ENCODE measurements around the gene FGF3. TPM values are rescaled to one million over a fixed set of nuclear protein-coding genes. Genes with fewer than 3 reads are reported as not detected.

The FGF3 gene
- total RNA-seq, 5 donors from 2014 or later (not counting 1 experiment from before 2014, with no cell fraction given) = not detected

- Histone ChIP-seq H3K36me3 (ENCODE audit: control insufficient read depth in 2 of 2, extremely low read depth in 1 of 2, insufficient read depth in 1 of 2, low read length in 1 of 2) (no peaks in the 10 kb centered on the region), H3K4me3 (ENCODE audit: control insufficient read depth in 1 of 2, extremely low read depth in 1 of 2, low read length in 1 of 2) (no peak overlapping the region), H3K27ac (ENCODE audit: low read length) (no peak overlapping the region), H3K9me3 (no peaks in the 10 kb centered on the region), H3K4me1 (ENCODE audit: control insufficient read depth in 1 of 2, extremely low read depth in 1 of 2, insufficient read depth in 2 of 2, low read length in 2 of 2) (no peaks in the 10 kb centered on the region), H3K27me3 (replicated peaks in 1 of 2; ENCODE audit: control insufficient read depth in 2 of 2, extremely low read depth in 1 of 2, insufficient read depth in 2 of 2, low read length in 1 of 2) (peaks cover 0 to 32% of the 10 kb centered on the region in 2 experiments)
- DNase-seq = no peak
- CTCF ChIA-PET = no interaction called here
- POLR2A ChIA-PET = no interaction called here
- Mint-ChIP-seq H3K4me3 (no peak overlapping the region), H3K27me3 (peaks cover 14 to 23% of the 10 kb centered on the region in 2 donors), H3K9me3 (no peaks in the 10 kb centered on the region), H3K4me1 (no peaks in the 10 kb centered on the region), H3K36me3 (no peaks in the 10 kb centered on the region), H3K27ac (no peak overlapping the region)
- no peak for ATAC-seq (replicated peaks in 1 of 4)
- WGBS (ENCODE audit: insufficient coverage) = 74% methylated on average over 3 of the region's 8 CpGs
These were observed 6.7 kb upstream of the FGF3 start for GRCh38 chr11:69825941-69826340.

DNA sequence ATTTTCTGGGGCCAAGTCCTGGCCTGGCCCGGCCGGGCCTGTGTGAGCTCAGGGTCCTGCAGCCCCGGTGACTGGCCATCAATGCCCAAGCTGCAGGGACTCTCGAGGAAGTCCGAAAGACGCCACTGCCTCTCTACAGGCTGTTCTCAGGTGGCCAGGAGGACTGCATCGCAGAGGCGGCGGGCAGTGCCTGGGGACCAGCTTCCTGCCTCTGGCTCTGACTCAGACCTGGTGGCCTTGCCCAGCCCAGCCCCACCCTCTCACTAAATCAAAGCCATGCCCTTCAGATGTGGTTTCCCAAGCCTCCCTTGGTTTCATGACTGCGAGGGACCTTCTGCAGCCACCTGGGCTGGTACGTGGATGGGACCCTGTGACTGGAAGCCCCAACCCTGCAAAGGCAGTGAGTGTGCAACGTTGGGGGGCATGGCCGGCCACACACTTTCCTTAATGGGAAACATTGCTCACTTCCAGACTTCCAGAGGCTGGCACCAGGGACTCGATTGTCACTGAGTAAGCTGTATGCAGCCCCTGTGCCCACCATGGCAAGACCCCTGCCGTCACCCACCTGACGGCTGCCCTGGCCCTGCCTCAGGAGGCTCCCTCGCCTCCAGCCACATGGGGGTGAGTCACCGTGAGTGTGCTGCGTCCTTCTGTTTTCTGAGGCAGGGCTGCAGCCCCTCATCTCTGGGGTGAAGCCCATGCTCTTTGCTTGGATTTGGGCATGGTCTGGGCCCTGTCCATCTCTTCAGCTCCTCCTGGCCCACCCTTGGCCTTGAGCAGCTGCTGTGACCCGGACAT, 6.0 kb upstream of the FGF3 start:
- DNase-seq = no peak
- Mint-ChIP-seq H3K4me1 (no peaks in the 10 kb centered on the region), H3K9me3 (no peaks in the 10 kb centered on the region), H3K4me3 (no peak overlapping the region), H3K36me3 (no peaks in the 10 kb centered on the region), H3K27ac (no peak overlapping the region), H3K27me3 (peaks cover 19 to 30% of the 10 kb centered on the region in 2 donors)
- 62% methylated on average over 20 of the region's 20 CpGs for WGBS (ENCODE audit: insufficient coverage)
- ChIA-PET CTCF (no interaction called here), POLR2A (no interaction called here)
- H3K4me1 ChIP-seq (ENCODE audit: control insufficient read depth in 1 of 2, extremely low read depth in 1 of 2, insufficient read depth in 2 of 2, low read length in 2 of 2) = no peaks in the 10 kb centered on the region
- no peak overlapping the region for H3K4me3 ChIP-seq (ENCODE audit: control insufficient read depth in 1 of 2, extremely low read depth in 1 of 2, low read length in 1 of 2)
- H3K27ac ChIP-seq (ENCODE audit: low read length) = no peak overlapping the region
- no peaks in the 10 kb centered on the region for H3K9me3 ChIP-seq
- peaks cover 0 to 34% of the 10 kb centered on the region in 2 experiments for H3K27me3 ChIP-seq (replicated peaks in 1 of 2; ENCODE audit: control insufficient read depth in 2 of 2, extremely low read depth in 1 of 2, insufficient read depth in 2 of 2, low read length in 1 of 2)
- ATAC-seq (replicated peaks in 1 of 4) = no peak
- no peaks in the 10 kb centered on the region for H3K36me3 ChIP-seq (ENCODE audit: control insufficient read depth in 2 of 2, extremely low read depth in 1 of 2, insufficient read depth in 1 of 2, low read length in 1 of 2)

GRCh38 chr11:69823641-69824265, 4.5 kb upstream of the FGF3 start:
- H3K4me1 Mint-ChIP-seq = no peaks in the 10 kb centered on the region
- no peaks in the 10 kb centered on the region for H3K36me3 Mint-ChIP-seq
- CTCF ChIA-PET = no interaction called here
- H3K4me1 ChIP-seq (ENCODE audit: control insufficient read depth in 1 of 2, extremely low read depth in 1 of 2, insufficient read depth in 2 of 2, low read length in 2 of 2) = no peaks in the 10 kb centered on the region
- no peak overlapping the region for H3K4me3 ChIP-seq (ENCODE audit: control insufficient read depth in 1 of 2, extremely low read depth in 1 of 2, low read length in 1 of 2)
- no peak overlapping the region for H3K27ac ChIP-seq (ENCODE audit: low read length)
- H3K27me3 ChIP-seq (replicated peaks in 1 of 2; ENCODE audit: control insufficient read depth in 2 of 2, extremely low read depth in 1 of 2, insufficient read depth in 2 of 2, low read length in 1 of 2) = peaks cover 0 to 44% of the 10 kb centered on the region in 2 experiments
- H3K9me3 ChIP-seq = no peaks in the 10 kb centered on the region
- no peak overlapping the region for H3K27ac Mint-ChIP-seq
- H3K36me3 ChIP-seq (ENCODE audit: control insufficient read depth in 2 of 2, extremely low read depth in 1 of 2, insufficient read depth in 1 of 2, low read length in 1 of 2) = no peaks in the 10 kb centered on the region
- H3K9me3 Mint-ChIP-seq = no peaks in the 10 kb centered on the region
- 59% methylated on average over 3 of the region's 6 CpGs for WGBS (ENCODE audit: insufficient coverage)
- no peak overlapping the region for H3K4me3 Mint-ChIP-seq
- DNase-seq (no peak), ATAC-seq (replicated peaks in 1 of 4) (no peak)
- POLR2A ChIA-PET = no interaction called here
- peaks cover 25 to 36% of the 10 kb centered on the region in 2 donors for H3K27me3 Mint-ChIP-seq

DNA sequence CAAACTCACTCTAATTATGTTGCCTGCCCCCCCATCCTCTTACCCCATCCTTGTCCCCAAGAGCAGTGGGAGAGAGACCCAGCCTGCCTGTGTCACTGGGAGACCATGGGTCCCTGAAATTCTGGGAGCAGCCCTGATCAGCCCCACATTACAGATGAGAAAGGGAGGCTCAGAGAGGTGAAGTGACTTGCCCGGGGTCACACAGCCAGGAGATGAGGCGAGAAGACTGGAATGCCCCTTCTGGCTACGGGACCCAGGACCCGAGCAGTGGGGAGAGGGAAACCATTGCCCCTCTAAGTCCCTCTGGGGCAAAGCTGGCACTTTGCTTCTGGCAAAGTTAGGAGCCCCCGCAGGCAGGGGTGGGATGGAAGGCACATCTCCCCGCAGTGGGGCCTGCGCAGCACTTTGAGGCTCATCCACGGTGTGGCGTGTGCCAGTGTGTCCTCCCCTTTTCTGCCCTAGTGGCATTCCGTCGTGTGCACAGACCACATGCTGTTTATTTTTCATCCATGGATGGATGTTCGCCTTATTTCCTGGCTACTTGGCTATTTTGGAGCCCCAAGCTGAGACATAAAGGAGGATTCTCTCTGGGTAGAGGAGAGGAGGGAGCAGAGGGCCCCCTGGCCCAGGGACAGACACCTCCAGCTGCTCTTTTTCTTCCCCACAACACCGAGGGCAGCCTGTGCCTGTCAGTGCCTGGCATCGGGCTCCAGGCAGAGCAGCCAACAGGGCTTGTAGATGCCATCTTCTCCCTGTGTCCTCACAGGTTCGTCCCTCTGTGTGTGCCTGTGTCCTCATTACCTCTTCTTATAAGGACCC, 3.7 kb upstream of the FGF3 start:
- POLR2A ChIA-PET = no interaction called here
- no peaks in the 10 kb centered on the region for H3K9me3 ChIP-seq
- ATAC-seq (replicated peaks in 1 of 4) = no peak

GRCh38 chr11:69821511-69822040, 2.4 kb upstream of the FGF3 start:
- H3K9me3 Mint-ChIP-seq = no peaks in the 10 kb centered on the region
- ATAC-seq (replicated peaks in 1 of 4) (no peak), DNase-seq (no peak)
- Histone ChIP-seq H3K27me3 (replicated peaks in 1 of 2; ENCODE audit: control insufficient read depth in 2 of 2, extremely low read depth in 1 of 2, insufficient read depth in 2 of 2, low read length in 1 of 2) (peaks cover 0 to 58% of the 10 kb centered on the region in 2 experiments), H3K36me3 (ENCODE audit: control insufficient read depth in 2 of 2, extremely low read depth in 1 of 2, insufficient read depth in 1 of 2, low read length in 1 of 2) (no peaks in the 10 kb centered on the region), H3K9me3 (no peaks in the 10 kb centered on the region), H3K27ac (ENCODE audit: low read length) (no peak overlapping the region), H3K4me3 (ENCODE audit: control insufficient read depth in 1 of 2, extremely low read depth in 1 of 2, low read length in 1 of 2) (no peak overlapping the region), H3K4me1 (ENCODE audit: control insufficient read depth in 1 of 2, extremely low read depth in 1 of 2, insufficient read depth in 2 of 2, low read length in 2 of 2) (peaks cover 0 to 7% of the 10 kb centered on the region in 2 experiments)
- no peak overlapping the region for H3K4me3 Mint-ChIP-seq
- H3K27ac Mint-ChIP-seq = no peak overlapping the region
- H3K36me3 Mint-ChIP-seq = no peaks in the 10 kb centered on the region
- 79% methylated on average over 17 of the region's 17 CpGs for WGBS (ENCODE audit: insufficient coverage)
- ChIA-PET POLR2A (no interaction called here), CTCF (interaction anchor here in 1 of 2 donors (0.5 kb wide), 1 partner anchor 11 kb away, joined by 6 read pairs; no protein-coding TSS in a partner anchor)
- no peaks in the 10 kb centered on the region for H3K4me1 Mint-ChIP-seq
- peaks cover 25 to 39% of the 10 kb centered on the region in 2 donors for H3K27me3 Mint-ChIP-seq

More for the DNA sequence above, 3.7 kb upstream of the FGF3 start:
- Mint-ChIP-seq H3K4me3 (no peak overlapping the region), H3K27ac (no peak overlapping the region), H3K9me3 (no peaks in the 10 kb centered on the region), H3K4me1 (no peaks in the 10 kb centered on the region), H3K36me3 (no peaks in the 10 kb centered on the region), H3K27me3 (peaks cover 25 to 36% of the 10 kb centered on the region in 2 donors)
- Histone ChIP-seq H3K36me3 (ENCODE audit: control insufficient read depth in 2 of 2, extremely low read depth in 1 of 2, insufficient read depth in 1 of 2, low read length in 1 of 2) (no peaks in the 10 kb centered on the region), H3K4me3 (ENCODE audit: control insufficient read depth in 1 of 2, extremely low read depth in 1 of 2, low read length in 1 of 2) (no peak overlapping the region), H3K27me3 (replicated peaks in 1 of 2; ENCODE audit: control insufficient read depth in 2 of 2, extremely low read depth in 1 of 2, insufficient read depth in 2 of 2, low read length in 1 of 2) (peaks cover 0 to 47% of the 10 kb centered on the region in 2 experiments), H3K27ac (ENCODE audit: low read length) (no peak overlapping the region), H3K4me1 (ENCODE audit: control insufficient read depth in 1 of 2, extremely low read depth in 1 of 2, insufficient read depth in 2 of 2, low read length in 2 of 2) (peaks cover 0 to under 1% of the 10 kb centered on the region in 2 experiments)
- no peak for DNase-seq
- 80% methylated on average over 12 of the region's 15 CpGs for WGBS (ENCODE audit: insufficient coverage)
- CTCF ChIA-PET = no interaction called here

- peaks cover 20 to 48% of the 10 kb centered on the region in 2 donors for H3K27me3 Mint-ChIP-seq
These were observed 1.2 kb upstream of the FGF3 start for GRCh38 chr11:69820441-69820840.

More at GRCh38 chr11:69820441-69820840, 1.2 kb upstream of the FGF3 start:
- H3K27ac Mint-ChIP-seq = no peak overlapping the region
- H3K4me3 Mint-ChIP-seq = no peak overlapping the region
- ChIA-PET CTCF (no interaction called here), POLR2A (no interaction called here)
- H3K4me3 ChIP-seq (ENCODE audit: control insufficient read depth in 1 of 2, extremely low read depth in 1 of 2, low read length in 1 of 2) = no peak overlapping the region
- no peak overlapping the region for H3K27ac ChIP-seq (ENCODE audit: low read length)
- no peaks in the 10 kb centered on the region for H3K36me3 ChIP-seq (ENCODE audit: control insufficient read depth in 2 of 2, extremely low read depth in 1 of 2, insufficient read depth in 1 of 2, low read length in 1 of 2)
- H3K36me3 Mint-ChIP-seq = no peaks in the 10 kb centered on the region
- ATAC-seq (replicated peaks in 1 of 4) = no peak
- H3K27me3 ChIP-seq (replicated peaks in 1 of 2; ENCODE audit: control insufficient read depth in 2 of 2, extremely low read depth in 1 of 2, insufficient read depth in 2 of 2, low read length in 1 of 2) = peaks cover 0 to 68% of the 10 kb centered on the region in 2 experiments
- DNase-seq = no peak
- H3K9me3 Mint-ChIP-seq = no peaks in the 10 kb centered on the region
- 68% methylated on average over 4 of the region's 5 CpGs for WGBS (ENCODE audit: insufficient coverage)
- H3K9me3 ChIP-seq = no peaks in the 10 kb centered on the region
- H3K4me1 Mint-ChIP-seq = peaks cover 0 to 2% (median 0%) of the 10 kb centered on the region in 3 donors
- H3K4me1 ChIP-seq (ENCODE audit: control insufficient read depth in 1 of 2, extremely low read depth in 1 of 2, insufficient read depth in 2 of 2, low read length in 2 of 2) = peaks cover 0 to 7% of the 10 kb centered on the region in 2 experiments

Measured in T-cell (primary cell).